Skeletal muscle satellite cell (primary cell): ENCODE data around the gene ALDH18A1.

Source experiments
- H3K27me3 ChIP-seq: 2 replicates; pipeline ENCODE4 v1.7.0; 2013; ENCODE audit warnings: low read length; ENCODE audit not compliant: control insufficient read depth, insufficient read depth
- H3K36me3 ChIP-seq: 2 replicates; pipeline ENCODE4 v1.7.0; 2013; ENCODE audit warnings: mild to moderate bottlenecking, control low read depth, low read length; ENCODE audit not compliant: insufficient read depth
- H3K4me1 ChIP-seq: 2 replicates; pipeline ENCODE4 v1.7.0; 2013; ENCODE audit warnings: low read length; ENCODE audit not compliant: control insufficient read depth, insufficient read depth
- H3K4me2 ChIP-seq: 2 replicates; pipeline ENCODE4 v1.7.0; 2013; ENCODE audit warnings: mild to moderate bottlenecking, low read length
- H3K4me3 ChIP-seq: 2 replicates; pipeline ENCODE4 v1.7.0; 2013; ENCODE audit warnings: low read length
- H3K9ac ChIP-seq: 2 replicates; pipeline ENCODE4 v1.7.0; 2013; ENCODE audit warnings: mild to moderate bottlenecking, low read depth, low read length, moderate library complexity
- H3K9me3 ChIP-seq: replicated peaks from 2 replicates; pipeline ENCODE4 v1.7.0; 2013; ENCODE audit warnings: mild to moderate bottlenecking, control low read depth, low read length

Gene ALDH18A1

GRCh38 chr10:95574649-95575365 is 81.7 kb downstream of the ALDH18A1 start:
- no peaks in the 10 kb centered on the region for H3K4me1 ChIP-seq
- peaks cover 28% of the 10 kb centered on the region for H3K27me3 ChIP-seq
- H3K9ac ChIP-seq, result no peak overlapping the region
- no peak overlapping the region for H3K4me2 ChIP-seq
- H3K9me3 ChIP-seq, result no peaks in the 10 kb centered on the region
- H3K36me3 ChIP-seq, result no peaks in the 10 kb centered on the region
- H3K4me3 ChIP-seq, result no peak overlapping the region

DNA sequence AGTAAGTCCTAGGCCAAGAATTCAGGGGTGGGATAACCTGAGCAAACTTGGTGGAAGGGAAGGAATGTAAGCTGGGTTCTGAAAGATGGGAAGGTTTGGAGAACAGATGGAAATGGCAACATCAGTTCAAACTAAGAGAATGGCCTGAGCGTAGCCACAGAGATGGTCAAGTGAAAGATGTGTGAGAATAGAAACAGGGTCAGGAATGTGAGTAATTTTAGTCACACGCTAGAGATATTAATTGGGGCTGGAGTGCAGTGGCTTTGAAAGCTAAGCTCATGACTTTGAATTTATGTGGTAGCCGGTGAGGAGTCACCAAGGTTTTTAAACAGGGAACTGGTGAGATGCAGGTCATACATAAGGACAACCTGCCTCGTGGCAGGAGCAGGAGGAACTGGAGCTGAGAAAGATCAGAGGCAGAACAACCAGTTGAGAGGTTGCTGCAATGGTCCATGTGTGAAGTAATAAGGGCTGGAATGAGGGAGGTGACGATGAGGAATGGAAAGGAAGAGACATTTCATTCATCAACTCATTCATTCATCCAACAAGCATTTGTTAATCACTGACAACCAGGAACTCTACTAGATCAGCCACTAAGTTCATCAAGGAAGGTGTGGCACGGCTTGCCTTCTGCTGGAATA is 82.4 kb downstream of the ALDH18A1 start:
- Histone ChIP-seq H3K9ac (no peak overlapping the region), H3K36me3 (no peaks in the 10 kb centered on the region), H3K4me1 (no peaks in the 10 kb centered on the region), H3K9me3 (no peaks in the 10 kb centered on the region), H3K4me2 (no peak overlapping the region), H3K4me3 (no peak overlapping the region), H3K27me3 (peaks cover 22% of the 10 kb centered on the region)

GRCh38 chr10:95573527-95573926 is 83.0 kb downstream of the ALDH18A1 start:
- H3K4me1 ChIP-seq, result no peaks in the 10 kb centered on the region
- no peak overlapping the region for H3K4me2 ChIP-seq
- H3K9ac ChIP-seq, result no peak overlapping the region
- H3K9me3 ChIP-seq, result no peaks in the 10 kb centered on the region
- no peaks in the 10 kb centered on the region for H3K36me3 ChIP-seq
- H3K27me3 ChIP-seq, result peaks cover 22% of the 10 kb centered on the region
- no peak overlapping the region for H3K4me3 ChIP-seq

- Histone ChIP-seq H3K36me3 (no peaks in the 10 kb centered on the region), H3K27me3 (peaks cover 22% of the 10 kb centered on the region), H3K9me3 (no peaks in the 10 kb centered on the region), H3K4me3 (no peak overlapping the region), H3K9ac (no peak overlapping the region), H3K4me2 (no peak overlapping the region), H3K4me1 (no peaks in the 10 kb centered on the region)
Measured at GRCh38 chr10:95572131-95572820, 84.2 kb downstream of the ALDH18A1 start.

- Histone ChIP-seq H3K27me3 (peaks cover 22% of the 10 kb centered on the region), H3K4me2 (no peak overlapping the region), H3K9ac (no peak overlapping the region), H3K4me1 (no peaks in the 10 kb centered on the region), H3K9me3 (no peaks in the 10 kb centered on the region), H3K4me3 (no peak overlapping the region), H3K36me3 (no peaks in the 10 kb centered on the region)
Measured at GRCh38 chr10:95571390-95571789, 85.1 kb downstream of the ALDH18A1 start.

DNA sequence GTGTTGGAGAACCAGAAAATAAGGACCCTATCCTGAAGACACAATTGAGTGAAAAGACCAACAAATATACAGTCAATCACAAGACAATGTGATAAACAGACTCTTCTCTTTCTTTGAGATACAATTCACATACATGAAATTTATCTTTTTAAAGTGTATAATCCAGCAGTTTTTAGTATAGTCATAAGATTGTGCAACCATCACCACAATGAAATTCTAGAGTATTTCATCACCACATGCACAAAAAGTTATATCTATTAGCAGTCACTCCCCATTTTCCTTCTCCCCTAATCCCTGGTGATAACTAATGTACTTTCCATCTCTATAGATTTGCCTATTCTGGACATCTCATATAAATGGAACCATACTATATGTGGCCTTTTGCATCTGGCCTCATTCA is 87.1 kb downstream of the ALDH18A1 start:
- no peaks in the 10 kb centered on the region for H3K36me3 ChIP-seq
- no peaks in the 10 kb centered on the region for H3K4me1 ChIP-seq
- no peak overlapping the region for H3K4me2 ChIP-seq
- no peak overlapping the region for H3K9ac ChIP-seq
- H3K27me3 ChIP-seq, result peaks cover 23% of the 10 kb centered on the region
- H3K9me3 ChIP-seq, result no peaks in the 10 kb centered on the region
- no peak overlapping the region for H3K4me3 ChIP-seq

DNA sequence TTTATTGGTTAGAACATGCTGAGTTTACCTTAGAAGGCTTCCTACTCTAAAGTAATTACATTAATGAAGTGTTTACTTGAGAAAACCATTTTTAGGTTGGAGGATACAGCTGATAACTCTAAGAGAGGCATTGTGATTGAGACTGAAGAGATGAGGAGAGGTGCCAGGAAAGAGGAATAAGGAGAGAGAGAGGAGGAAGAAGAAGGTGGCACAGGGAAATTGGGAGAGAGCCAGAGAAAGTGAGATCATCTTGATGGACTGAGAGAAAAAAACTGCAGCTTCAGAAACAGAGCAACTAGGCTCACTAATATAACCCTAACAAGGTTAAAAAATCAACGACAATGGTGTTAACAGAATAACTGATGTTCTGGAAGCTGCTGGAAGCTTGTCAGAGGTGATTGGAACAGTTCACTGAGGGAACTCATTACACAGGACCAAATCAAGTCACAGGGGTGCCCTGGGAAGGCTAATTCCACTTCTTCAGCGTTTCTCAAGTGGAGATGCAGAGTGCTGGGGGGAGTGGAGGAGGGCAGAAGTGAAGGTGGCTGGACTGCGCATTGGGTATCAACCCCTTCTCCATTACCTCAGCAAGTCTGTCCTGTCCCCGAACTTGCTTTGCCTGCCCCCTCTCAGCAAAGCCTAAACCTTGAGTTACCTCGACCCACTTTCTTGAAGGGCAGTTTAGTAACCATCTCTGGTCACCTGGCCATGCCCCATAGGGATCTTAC is 88.4 kb downstream of the ALDH18A1 start:
- no peaks in the 10 kb centered on the region for H3K4me1 ChIP-seq

DNA sequence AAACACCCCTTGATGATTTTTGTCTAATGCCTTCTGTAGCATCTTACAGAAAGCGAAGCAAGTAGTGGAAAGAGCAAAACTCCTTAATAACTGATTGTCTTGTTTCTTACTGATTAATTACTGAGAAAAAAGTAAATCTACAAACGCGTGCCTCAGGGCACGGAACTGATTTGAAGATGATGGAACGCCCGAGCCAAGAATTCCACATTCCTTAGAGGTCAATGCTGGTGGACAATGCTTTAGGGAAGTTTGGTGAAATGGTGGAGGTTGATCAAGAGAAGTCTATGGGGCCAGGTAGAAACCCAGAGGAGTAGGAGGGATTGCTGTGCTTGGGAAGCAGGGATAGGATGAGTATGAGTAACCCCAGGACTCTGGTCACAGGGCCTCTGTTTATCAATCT is 90.4 kb downstream of the ALDH18A1 start:
- Histone ChIP-seq H3K36me3 (no peaks in the 10 kb centered on the region), H3K4me1 (no peaks in the 10 kb centered on the region), H3K27me3 (peaks cover 8% of the 10 kb centered on the region), H3K9ac (no peak overlapping the region), H3K9me3 (no peaks in the 10 kb centered on the region), H3K4me3 (no peak overlapping the region), H3K4me2 (no peak overlapping the region)

More for the DNA sequence above, 88.4 kb downstream of the ALDH18A1 start:
- peaks cover 14% of the 10 kb centered on the region for H3K27me3 ChIP-seq
- H3K9ac ChIP-seq, result no peak overlapping the region
- H3K9me3 ChIP-seq, result no peaks in the 10 kb centered on the region
- no peak overlapping the region for H3K4me3 ChIP-seq
- no peaks in the 10 kb centered on the region for H3K36me3 ChIP-seq
- no peak overlapping the region for H3K4me2 ChIP-seq

- Histone ChIP-seq H3K4me2 (no peak overlapping the region), H3K9ac (no peak overlapping the region), H3K36me3 (no peaks in the 10 kb centered on the region), H3K27me3 (peaks cover 8% of the 10 kb centered on the region), H3K9me3 (no peaks in the 10 kb centered on the region), H3K4me3 (no peak overlapping the region), H3K4me1 (peaks cover 1% of the 10 kb centered on the region)
Measured at GRCh38 chr10:95565336-95565735, 91.2 kb downstream of the ALDH18A1 start.

GRCh38 chr10:95564291-95564690 is 92.2 kb downstream of the ALDH18A1 start:
- no peak overlapping the region for H3K9ac ChIP-seq
- H3K4me1 ChIP-seq, result peaks cover 5% of the 10 kb centered on the region
- H3K9me3 ChIP-seq, result no peaks in the 10 kb centered on the region
- H3K27me3 ChIP-seq, result peaks cover 8% of the 10 kb centered on the region
- no peaks in the 10 kb centered on the region for H3K36me3 ChIP-seq
- H3K4me2 ChIP-seq, result no peak overlapping the region
- H3K4me3 ChIP-seq, result no peak overlapping the region

- Histone ChIP-seq H3K9ac (no peak overlapping the region), H3K4me3 (no peak overlapping the region), H3K36me3 (no peaks in the 10 kb centered on the region), H3K27me3 (peaks cover 11% of the 10 kb centered on the region), H3K4me1 (peaks cover 5% of the 10 kb centered on the region), H3K9me3 (no peaks in the 10 kb centered on the region), H3K4me2 (no peak overlapping the region)
Measured at GRCh38 chr10:95562341-95562965, 94.1 kb downstream of the ALDH18A1 start.
